Daoy (cell line): Measurements from ENCODE around the gene FA2H. TPM values are rescaled to one million over a fixed set of nuclear protein-coding genes. Genes with fewer than 3 reads are reported as not detected.
"Not testable (repeated sequence)": the region's sequence is repeated elsewhere in the genome, so short reads cannot be mapped to it uniquely, and the experiment has no call there.

Experiments
- DNase-seq: peaks from one replicate; pipeline ENCODE4 v3.0.0-alpha.2; 2015; ENCODE audit warnings: low read depth
- total RNA-seq: library from RNA; depleted of rRNA; stranded (reverse); fragments of >200 nt; shearing (Covaris generic); gene quantifications from 2 replicates; pipeline ENCODE4 v1.2.3, GENCODE V29; 2014; rRNA removed

The FA2H gene, protein sequence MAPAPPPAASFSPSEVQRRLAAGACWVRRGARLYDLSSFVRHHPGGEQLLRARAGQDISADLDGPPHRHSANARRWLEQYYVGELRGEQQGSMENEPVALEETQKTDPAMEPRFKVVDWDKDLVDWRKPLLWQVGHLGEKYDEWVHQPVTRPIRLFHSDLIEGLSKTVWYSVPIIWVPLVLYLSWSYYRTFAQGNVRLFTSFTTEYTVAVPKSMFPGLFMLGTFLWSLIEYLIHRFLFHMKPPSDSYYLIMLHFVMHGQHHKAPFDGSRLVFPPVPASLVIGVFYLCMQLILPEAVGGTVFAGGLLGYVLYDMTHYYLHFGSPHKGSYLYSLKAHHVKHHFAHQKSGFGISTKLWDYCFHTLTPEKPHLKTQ
- total RNA-seq, result not detected in 2 replicates

DNA sequence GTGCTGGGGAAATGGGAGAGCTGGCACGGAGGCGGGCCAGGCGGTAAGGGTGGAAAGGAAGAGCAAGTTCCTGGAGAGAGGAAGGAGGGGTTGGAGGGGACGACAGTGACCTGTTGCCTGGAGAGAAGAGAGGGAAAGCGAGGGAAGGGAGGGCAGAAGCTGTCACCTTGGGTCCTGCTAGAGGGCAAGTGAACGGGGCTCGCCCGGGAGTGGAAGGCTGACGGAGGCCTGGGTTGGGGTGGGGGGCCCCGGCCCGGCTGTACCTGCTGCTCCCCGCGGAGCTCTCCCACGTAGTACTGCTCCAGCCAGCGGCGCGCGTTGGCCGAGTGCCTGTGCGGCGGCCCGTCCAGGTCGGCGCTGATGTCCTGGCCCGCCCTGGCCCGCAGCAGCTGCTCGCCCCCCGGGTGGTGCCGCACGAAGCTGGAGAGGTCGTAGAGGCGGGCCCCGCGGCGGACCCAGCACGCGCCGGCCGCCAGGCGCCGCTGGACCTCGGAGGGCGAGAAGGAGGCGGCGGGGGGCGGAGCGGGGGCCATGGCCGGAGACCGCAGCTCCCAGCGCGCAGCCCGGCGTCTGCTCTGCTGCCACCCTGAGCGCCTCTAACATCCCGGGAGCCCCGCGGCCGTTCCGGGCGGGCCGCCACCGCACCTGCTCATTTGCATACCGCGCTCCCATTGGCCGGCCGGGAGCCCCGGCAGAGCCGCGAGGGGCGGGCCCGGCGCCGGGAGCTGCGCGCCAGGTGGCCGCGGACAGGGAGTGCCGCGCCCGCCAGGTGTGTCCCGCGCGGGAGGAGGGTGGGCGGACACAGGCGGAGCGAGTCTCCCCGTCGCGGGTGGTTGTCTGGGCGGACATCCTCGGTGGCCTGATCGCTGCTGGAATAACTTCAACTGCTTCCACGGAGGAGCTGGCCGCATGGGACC is at the start of gene FA2H:
FA2H (minus strand) TSS at position 598 of the 917 bp plus-strand sequence; CDS start at position 533, 65 bp downstream.
- peak; percentile 73 for DNase-seq

DNA sequence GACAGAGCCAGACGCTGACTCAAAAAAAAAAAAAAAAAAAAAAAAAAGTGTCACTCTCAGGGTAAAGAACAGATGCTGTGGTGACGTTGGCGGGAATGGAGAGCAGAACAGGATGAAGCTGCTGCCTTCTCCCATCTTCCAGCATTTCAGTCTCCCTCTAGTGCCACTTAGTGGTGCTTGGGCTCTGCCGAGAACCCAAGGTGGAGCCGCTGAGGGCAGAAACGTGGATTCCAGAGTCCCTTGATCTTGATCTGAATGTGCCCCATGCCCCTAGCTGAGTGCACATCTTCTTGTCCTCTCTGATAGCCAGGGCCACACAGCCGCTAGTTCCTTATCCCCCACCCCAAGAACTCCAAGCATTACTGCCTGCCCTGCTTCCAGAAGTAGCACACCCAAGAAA is 43.2 kb upstream of the FA2H start:
- no peak for DNase-seq

DNA sequence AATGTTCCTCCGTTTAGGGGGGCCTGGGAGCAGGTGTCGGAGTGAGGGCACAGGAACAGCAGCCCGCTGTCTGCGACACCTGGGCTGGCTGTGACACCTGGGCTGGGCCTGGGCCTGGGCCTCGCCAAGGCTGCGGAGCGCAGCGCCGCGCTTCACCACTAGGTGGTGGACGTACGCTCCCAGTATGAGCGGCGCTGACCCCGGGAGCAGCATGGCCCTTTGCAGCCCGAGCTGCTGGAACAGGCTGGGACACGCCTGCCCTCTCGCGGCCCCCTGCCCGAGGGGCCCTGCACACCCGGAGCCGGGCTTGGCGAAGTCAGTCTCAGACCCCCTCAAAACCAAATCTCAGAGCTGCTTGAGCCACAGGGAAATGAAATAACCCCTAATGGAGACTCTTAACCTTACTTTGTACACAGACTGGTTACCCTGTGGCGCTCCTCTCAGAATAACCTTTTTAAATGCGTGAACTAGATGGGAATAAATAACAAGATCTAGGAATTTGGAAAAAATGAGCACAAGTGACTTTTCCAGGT is 38.6 kb upstream of the FA2H start:
- peak; percentile 81 for DNase-seq

DNA sequence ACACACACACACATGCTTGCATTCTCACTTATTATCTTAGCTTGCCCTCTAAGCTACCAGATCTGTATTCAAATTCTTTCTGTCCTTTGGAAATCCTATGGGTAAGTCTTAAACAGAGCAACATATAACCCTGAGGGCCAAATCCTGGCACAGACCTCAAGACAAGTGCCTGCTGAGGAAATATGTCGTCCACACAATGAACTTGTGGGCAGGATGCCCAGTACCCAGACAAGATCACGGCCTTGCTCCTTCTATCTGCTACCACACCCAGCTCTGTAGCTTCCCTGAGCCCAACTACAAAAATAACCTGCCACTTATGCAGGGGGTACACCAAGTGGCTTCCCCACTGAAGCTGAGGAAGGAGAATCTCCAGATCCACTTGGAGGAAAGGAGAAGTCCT is 37.3 kb upstream of the FA2H start:
- no peak for DNase-seq

DNA sequence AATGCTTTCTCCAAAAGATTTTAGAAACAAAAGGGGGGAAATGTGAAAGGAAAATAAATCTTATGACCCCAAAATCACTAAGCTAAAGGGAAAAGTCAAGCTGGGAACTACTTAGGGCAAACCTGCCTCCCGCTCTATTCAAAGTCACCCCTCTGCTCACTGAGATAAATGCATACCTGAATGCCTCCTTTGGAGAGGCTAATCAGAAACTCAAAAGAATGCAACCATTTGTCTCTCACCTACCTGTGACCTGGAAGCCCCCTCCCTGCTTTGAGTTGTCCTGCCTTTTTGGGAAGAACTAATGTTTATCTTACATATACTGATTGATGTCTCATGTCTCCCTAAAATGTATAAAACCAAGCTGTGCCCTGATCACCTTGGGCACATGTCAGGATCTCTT is 36.6 kb upstream of the FA2H start:
- not testable (repeated sequence) for DNase-seq

DNA sequence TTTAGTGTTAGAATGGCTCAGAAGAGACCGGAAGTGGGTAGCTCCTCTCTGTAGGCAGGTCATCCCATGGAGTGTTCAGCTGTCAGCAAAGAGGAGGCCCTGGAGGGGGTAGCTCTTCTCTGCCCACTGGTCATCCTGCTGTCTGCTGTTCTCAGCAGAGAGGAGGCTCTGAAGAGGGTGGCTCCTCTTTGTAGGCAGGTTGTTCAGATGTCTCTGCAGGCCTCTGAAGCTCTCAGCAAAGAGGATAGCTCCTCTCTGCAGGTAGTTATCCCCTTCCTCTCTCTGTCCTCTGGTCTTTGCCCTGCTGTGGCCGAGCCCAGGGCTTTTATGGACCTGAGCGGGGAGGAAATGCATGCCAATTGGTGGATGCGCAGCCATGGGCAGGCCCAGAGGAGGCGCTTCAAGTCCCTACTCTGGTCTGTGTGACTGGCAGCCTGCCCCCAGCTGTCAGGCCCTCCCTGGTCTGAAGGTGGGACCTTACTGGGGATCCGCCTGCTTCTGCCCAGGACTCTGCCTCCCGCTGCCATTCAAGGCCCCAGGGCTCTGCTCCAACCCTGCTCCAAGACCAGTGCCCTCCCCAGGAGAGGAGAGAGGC is 32.5 kb upstream of the FA2H start:
- no peak for DNase-seq

DNA sequence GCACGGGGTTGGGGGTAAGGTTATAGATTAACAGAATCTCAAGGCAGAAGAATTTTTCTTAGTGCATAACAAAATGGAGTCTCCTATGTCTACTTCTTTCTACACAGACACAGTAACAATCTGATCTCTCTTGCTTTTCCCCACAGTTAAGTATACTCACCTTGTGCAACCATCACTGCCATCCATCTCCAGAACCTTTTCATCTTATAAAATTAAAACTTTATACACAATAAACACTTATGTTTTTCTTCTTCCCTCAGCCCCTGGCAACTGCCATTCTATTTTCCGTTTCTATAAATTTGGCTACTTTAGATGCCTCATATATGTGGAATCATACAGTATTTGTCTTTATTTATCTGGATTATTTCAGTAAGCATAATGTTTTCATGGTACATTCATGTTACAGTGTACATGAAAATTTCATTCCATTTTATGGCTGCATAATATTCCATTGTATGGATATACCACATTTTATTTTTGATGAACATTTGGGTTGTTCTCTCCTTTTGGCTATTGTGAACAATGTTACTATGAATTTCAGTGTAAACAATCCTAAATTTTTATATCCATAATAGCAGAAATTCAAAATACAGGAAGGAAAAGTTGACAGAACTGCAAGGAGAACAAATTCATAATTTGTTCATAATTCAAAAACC is 25.7 kb upstream of the FA2H start:
- DNase-seq, result no peak

DNA sequence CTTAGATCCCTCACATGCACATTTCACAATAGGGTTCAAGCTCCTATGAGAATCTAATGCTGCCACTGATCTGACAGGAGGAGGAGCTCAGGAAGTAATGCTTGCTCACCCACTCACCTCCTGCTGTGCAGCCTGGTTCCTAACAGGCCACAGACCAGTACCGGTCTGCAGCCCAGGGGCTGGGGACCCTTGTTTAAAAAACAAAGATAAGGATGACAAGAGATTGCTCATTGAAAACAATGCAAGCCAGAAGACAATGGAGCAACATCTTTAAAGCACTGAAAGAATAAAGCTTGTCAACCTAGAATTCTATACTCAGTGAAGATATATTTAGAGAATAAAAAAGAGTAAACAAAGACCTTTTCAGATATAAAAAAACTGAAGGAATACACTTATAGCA is 22.8 kb upstream of the FA2H start:
- DNase-seq, result no peak

DNA sequence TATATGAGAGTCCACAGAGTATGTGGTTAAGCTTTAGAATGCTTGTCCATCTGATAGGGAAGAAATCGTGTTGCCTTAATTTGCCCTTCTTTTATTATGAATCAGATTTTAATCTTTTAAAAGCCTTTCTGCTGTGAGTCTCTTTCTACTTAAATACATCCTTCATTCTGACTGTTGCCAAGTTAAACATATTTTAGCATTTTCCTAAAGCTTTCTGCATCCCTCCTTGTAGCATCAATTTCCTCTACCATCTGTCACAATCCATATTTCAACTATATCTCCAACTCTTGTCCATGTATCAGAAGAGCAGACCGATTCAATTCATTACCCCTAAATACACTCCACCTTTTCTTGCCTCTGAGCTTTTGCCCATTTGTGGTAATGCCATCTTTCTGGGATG is 20.5 kb upstream of the FA2H start:
- no peak for DNase-seq

DNA sequence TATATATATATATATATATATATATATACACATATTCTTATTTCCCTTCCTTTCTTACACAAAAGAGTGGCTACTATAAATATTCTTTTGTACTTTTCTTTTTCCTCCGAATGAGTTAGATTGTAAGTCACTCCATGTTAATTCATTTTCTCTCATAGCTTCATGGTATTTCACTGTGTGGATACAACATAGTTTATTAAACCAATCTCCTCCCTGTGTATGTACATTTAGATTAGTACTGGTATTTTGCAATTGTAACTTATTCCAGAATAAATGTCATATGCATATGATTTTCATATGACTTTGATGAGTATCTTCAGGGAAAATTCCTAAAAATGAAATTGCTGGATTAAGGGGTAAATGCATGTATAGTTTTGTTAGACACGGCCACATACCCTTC is 20.0 kb upstream of the FA2H start:
- no peak for DNase-seq

DNA sequence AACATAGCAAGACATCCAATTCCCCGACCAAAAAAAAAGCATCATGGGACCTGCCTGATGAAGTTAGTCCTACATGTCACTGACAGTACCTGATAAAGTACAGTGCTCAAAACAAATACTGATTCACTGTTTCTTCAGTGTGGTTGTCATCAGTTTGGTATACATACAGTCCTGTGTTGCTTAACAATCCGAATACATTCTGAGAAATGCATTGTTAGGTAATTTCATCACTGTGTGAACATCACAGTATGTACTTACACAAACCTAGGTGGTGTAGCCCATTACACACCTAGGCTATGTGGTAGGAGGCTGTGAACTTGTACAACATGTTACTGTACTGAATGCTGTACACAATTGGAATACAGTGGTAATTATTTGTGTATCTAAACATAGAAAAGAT is 19.0 kb upstream of the FA2H start:
- no peak for DNase-seq

DNA sequence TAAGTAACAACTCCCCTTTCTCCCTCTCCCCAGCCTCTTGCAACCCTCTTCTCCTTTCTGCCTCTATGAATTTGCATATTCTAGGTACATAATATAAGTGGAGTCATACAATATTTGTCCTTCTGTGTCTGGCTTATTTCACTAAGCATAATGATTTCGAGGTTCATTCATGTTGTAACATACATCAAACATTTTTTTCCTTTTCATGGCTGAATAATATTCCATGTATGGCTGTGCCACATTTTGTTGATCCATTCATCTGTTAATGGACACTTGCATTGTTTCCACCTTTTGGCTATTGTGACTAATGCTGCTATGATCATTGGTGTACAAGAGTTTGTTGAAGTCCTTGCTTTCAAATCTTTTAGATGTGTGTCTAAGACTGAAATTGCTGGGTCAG is 17.6 kb upstream of the FA2H start:
- DNase-seq, result no peak

DNA sequence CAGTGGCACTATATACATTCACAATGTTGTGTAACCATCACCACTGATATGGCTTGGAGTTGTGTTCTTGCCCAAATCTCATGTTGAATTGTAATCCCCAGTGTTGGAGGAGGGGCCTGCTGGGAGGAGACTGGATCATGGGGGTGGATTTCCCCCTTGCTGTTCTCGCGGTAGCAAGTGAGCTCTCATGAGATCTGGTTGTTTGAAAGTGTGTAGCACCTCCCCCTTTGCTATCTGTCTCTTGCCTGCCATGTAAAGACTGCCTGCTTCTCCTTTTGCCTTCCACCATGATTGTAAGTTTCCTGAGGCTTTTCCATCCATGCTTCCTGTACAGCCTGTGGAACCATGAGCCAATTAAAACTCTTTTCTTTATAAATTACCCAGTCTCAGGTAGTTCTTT is 17.1 kb upstream of the FA2H start:
- not testable (repeated sequence) for DNase-seq

DNA sequence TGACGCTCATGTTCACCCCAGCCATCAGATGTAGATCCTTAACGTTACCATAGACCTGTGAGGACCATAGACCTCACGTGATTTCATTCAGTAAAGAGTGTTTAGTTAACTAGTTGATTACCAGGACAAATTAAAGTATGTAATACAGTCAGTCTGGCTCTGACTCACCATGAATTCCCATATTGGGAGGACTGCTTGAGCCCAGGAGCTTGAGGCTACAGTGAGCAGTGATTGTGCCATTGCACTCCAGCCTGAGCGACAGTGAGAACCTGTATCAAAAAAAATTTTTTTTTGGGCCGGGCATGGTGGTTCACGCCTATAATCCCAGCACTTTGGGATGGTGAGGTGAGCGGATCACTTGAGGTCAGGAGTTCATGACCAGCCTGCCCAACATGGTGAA is 13.5 kb upstream of the FA2H start:
- no peak for DNase-seq

DNA sequence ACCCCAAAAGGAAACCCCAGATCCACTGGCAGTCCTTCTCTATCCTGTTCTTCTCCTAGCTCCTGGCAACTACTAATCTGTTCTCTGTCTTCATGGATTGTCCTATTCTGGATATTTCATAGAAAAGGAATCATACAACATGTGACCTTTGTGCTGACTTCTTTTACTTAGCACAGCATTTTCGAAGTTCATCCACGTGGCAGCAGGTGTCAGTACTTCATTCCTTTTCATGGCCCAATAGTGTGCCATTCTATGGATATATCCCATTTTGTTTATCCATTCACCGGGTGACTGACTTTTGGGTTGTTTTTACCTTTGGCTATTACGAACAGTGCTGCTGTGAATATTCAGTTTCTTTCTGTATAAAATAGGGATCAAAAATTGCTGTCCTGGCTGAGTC is 10.4 kb upstream of the FA2H start:
- DNase-seq, result no peak

DNA sequence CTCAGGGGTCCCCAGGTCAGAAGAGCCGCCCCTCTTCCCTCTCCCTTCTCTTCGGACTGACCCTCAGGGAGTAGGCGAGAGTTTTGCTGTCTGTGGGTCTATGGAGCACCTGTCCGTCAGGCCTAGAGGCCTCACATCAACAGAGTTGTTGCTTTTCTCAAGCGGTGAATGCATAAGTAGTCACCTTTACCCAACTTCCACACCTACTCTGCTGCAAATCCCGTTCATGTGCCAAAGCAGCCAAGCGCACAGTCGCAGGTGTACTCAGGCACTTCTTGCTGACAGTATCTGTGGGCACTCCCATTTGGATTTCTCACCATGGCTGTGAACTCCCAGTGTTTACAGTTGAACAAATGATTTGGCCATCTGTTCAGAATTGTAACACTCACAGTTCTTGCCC is 4.0 kb upstream of the FA2H start:
- DNase-seq, result no peak

DNA sequence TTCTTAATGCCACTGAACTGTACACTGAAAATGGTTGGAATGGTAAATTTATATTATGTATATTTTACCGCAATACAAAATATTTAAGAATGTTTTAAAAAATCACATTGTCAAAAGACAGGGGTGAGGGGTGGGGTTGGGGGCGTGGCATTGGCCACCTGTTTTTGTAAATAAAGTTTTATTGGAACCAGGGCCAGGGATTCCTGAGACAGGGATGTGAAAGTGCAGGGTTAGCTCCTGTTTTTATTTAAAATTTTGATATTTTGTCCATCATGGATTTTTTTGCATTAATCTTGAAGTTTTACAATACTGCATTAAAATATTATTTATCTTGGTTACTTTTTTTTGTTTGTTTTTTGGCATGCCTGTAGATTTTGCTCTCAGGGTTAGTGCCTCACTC is 2.3 kb upstream of the FA2H start:
- no peak for DNase-seq

DNA sequence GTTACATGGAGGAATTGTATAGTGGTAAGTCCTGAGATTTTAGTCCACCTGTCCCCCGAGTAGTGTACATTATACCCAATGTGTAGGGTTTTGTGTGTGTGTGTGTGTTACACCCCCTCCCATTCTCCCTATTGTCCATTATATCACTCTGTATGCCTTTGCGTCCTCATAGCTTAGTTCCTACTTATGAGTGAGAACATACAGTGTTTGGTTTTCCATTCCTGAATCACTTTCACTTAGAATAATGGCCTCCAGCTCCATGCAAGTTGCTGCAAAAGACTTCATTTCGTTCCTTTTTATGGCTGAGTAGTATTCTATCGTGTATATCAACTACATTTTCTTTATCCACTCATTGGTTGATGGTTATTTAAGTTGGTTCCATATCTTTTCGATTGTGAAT is 635 bp upstream of the FA2H start:
- DNase-seq, result no peak

DNA sequence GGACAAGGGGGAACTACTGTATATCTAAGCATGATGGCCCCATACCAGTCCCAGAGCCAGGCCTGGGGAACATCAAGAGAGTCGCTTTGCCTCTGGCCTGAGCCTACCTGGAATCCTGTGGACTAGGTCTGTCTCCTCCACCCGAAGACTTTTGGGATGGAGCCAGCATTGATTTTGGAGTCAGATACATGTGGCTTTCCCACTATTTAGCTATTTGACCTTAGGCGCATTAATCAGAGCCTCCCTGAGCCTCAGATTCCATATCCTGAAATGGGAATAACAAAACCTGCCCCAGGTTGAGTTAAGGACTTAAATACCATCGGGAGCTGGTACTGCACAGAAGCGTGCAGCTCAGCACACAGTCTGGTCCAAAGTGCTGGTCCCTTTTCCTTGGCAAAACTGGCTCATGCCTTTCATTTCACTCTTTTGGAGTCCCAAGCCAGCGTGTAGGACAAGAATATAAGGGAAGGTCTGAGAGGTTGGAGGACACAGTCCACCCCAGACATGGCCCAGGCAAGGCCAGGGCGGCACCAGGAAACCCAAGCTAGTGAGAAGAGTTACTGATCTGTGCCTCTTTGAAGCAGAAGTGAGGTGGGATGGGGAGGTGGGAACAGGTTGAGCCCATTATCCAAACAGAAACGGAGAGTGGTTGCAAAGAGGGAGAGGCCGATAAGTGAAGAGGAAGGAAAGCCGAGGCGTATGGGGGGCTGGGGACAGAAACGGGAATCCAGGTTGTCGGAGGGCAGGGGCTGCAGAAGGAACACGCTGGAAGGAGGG is 986 bp downstream of the FA2H start:
- no peak for DNase-seq

DNA sequence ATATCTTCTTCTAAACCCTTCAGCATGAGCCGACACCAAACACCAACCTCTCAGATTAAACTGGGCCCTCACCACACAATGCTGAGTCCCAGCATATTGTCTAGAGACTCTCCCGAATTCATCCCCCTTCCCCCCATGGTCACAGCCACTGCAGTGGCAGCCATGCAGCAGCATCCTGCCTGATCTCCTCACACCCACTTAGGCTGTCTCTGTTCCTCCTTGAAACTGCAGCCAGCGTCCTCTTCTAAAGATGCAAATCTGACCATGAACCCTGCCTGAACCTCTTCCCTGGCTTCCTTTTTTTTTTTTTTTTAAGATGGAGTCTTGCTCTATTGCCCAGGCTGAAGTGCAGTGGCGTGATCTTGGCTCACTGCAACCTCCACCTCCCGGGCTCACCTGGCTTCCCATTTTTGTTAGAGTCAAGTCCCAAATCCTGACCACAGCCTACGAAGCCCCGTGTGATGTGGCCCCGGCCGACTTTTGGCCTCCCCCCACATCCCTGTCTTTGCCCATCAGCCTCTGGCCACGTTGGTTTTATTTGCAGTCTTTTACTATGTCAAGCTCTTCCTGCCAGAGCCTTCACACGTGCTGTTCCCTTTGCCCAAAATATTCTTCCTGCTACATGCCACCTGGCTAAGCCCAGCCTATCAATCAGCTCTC is 2.8 kb downstream of the FA2H start:
- DNase-seq, result no peak
